ENCODE measurements around the gene SUN5.

The SUN5 gene

DNA sequence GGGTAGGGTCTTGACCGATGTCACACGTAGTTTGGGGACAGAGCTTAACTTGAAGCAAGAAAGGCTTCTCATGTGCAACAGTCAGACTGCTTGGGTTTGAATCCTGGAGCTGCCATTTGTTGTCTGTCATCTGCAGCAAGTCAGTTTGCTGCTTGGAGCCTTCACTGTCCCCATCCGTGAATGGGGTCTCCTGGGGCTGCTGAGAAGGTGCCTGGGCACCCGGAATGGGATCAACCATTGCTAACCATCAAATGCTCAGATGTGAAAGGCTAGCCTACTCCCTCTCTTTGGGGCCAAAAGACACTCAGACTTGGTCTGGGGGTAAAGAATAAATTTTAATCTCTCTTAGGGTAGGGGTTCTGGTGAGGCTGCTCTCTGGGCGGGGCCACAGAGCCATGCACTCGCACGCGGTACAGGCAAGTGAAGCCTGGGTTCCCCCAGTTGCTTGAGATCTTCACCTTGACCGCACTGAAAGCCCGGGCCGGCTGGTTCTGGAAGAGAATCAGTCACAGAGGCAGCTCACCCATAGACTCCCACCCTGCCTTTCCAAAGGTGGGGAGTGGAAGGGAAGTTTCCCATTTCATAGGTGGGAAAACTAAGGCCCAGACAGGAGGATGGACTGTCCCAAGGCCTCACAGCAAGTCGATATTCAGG lies 20.6 kb downstream of the SUN5 start:
- H3K4me1 ChIP-seq (ENCODE audit: control insufficient read depth, insufficient read depth, low read length), result peaks cover 6% of the 10 kb centered on the region
- H3K36me3 ChIP-seq (ENCODE audit: control insufficient read depth, insufficient read depth, low read length), result no peaks in the 10 kb centered on the region
- no peaks in the 10 kb centered on the region for H3K9me3 ChIP-seq (ENCODE audit: control insufficient read depth, low read length)
- 87 to 91% methylated on average over 12 of the region's 12 CpGs for WGBS, 2 experiments
- H3K27me3 ChIP-seq (ENCODE audit: control insufficient read depth, insufficient read depth, low read length, poor library complexity, severe bottlenecking), result no peaks in the 10 kb centered on the region
- H3K4me3 ChIP-seq (ENCODE audit: insufficient read depth, low read depth, low read length), result no peak overlapping the region
- H3K27ac ChIP-seq (ENCODE audit: insufficient read depth, low read depth, low read length, poor library complexity, severe bottlenecking), result no peak overlapping the region

DNA sequence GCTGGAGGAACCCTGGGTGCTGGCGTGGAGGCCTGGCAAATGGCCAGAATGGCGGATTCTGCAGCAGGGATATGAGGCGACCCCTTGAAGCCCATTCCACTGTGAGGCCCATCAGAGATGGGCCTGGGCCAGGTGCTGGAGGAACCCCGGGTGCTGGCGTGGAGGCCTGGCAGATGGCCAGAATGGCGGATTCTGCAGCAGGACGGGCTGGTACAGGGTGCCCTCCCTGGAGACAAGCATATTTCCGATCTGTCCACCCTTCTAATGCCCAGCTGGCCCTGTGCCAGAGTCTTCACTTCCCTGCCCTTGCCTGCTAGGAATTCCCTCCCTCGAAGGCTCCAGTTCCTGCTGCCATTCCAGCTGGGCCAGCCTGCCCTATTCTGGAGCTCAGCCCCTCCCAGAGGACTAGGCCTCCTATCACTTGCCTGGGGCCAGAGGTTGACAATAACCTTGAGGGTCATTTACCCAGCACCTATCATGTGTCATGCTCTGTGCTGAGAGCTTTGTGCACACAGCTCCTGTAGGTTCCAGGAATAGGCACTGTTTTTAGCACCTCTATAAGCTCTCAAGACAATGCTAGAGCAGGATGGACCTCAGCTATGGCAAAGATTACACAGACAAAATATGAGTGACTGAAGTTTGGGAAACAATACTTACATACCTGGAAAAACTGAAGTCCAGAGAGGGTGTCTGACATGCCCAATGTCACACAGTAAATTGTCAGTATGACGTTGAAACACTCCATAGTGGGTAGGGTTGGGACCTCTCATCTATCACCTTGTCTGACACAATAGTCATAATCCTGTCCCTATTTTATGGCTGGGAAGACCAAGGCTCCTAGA lies 21.4 kb downstream of the SUN5 start:
- H3K4me3 ChIP-seq (ENCODE audit: insufficient read depth, low read depth, low read length), result no peak overlapping the region
- H3K4me1 ChIP-seq (ENCODE audit: control insufficient read depth, insufficient read depth, low read length), result peaks cover 6% of the 10 kb centered on the region
- WGBS, 2 experiments, result 93 to 94% methylated on average over 10 of the region's 10 CpGs
- no peak overlapping the region for H3K27ac ChIP-seq (ENCODE audit: insufficient read depth, low read depth, low read length, poor library complexity, severe bottlenecking)
- H3K36me3 ChIP-seq (ENCODE audit: control insufficient read depth, insufficient read depth, low read length), result no peaks in the 10 kb centered on the region
- H3K9me3 ChIP-seq (ENCODE audit: control insufficient read depth, low read length), result no peaks in the 10 kb centered on the region
- no peaks in the 10 kb centered on the region for H3K27me3 ChIP-seq (ENCODE audit: control insufficient read depth, insufficient read depth, low read length, poor library complexity, severe bottlenecking)

DNA sequence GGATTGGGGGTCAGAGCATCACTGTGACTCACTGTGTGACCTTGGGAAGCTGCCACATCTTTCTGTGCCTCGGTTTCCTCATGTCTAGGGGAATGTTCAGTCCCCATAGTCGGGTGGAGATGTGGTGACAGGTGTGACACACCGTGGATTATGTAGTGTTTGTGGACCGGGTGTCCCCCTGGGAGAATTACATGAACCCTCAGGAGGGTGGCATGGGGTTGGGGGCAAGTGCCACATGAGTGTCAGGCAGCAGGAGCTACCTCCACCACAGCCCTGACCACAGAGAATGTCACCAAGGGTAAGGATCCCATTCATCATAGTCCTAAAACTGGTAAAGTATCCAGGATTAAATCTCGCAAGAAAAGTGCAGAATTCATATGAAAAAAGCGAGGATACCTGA lies 23.2 kb downstream of the SUN5 start:
- Histone ChIP-seq H3K9me3 (ENCODE audit: control insufficient read depth, low read length) (no peaks in the 10 kb centered on the region), H3K4me1 (ENCODE audit: control insufficient read depth, insufficient read depth, low read length) (peaks cover 6% of the 10 kb centered on the region), H3K36me3 (ENCODE audit: control insufficient read depth, insufficient read depth, low read length) (no peaks in the 10 kb centered on the region), H3K4me3 (ENCODE audit: insufficient read depth, low read depth, low read length) (no peak overlapping the region), H3K27ac (ENCODE audit: insufficient read depth, low read depth, low read length, poor library complexity, severe bottlenecking) (no peak overlapping the region), H3K27me3 (ENCODE audit: control insufficient read depth, insufficient read depth, low read length, poor library complexity, severe bottlenecking) (no peaks in the 10 kb centered on the region)
- 94 to 96% methylated on average over 6 of the region's 6 CpGs for WGBS, 2 experiments

DNA sequence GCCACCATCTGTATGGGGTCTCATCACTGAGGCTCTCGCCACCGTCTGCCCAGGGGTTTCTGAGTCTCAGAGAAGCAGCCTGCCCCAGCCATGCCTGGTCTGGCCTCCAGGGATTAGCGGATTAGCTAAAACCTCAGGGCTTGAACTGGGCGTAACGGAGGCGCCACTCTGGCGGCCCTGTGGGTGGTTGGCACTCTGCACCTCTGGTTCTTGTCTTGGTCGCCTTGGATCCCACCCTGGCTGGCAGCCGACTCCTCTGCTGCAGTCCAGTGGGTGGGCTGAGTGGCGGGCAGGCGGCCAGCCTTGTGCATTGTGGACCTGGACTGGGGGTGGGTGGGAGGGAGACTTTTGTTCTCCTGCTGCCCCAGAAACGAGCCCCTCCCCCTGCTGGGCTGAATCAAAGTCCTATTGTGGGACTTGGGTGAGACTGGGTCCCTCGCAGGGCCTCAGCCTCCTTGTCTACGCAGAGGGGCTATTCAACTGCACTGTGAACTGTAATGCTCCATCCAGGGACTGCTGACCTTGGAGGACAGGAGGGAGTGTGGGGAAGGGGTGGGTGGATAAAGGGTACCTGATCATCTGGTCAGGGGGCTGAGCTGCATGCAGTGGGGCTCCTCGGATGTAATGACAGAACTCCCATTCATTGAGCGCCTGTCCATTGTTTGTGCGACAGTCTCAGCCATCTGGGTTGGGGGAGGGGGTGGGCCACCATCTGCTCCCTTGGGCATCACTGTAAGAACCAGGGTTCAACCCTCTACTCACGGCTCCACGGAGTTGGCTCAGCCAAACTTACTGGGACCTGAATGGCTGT lies 23.9 kb downstream of the SUN5 start:
- no peak overlapping the region for H3K4me3 ChIP-seq (ENCODE audit: insufficient read depth, low read depth, low read length)
- 81 to 84% methylated on average over 18 of the region's 19 CpGs for WGBS, 2 experiments
- H3K4me1 ChIP-seq (ENCODE audit: control insufficient read depth, insufficient read depth, low read length), result peaks cover 6% of the 10 kb centered on the region
- H3K27ac ChIP-seq (ENCODE audit: insufficient read depth, low read depth, low read length, poor library complexity, severe bottlenecking), result no peak overlapping the region
- H3K27me3 ChIP-seq (ENCODE audit: control insufficient read depth, insufficient read depth, low read length, poor library complexity, severe bottlenecking), result no peaks in the 10 kb centered on the region
- no peaks in the 10 kb centered on the region for H3K9me3 ChIP-seq (ENCODE audit: control insufficient read depth, low read length)
- H3K36me3 ChIP-seq (ENCODE audit: control insufficient read depth, insufficient read depth, low read length), result no peaks in the 10 kb centered on the region

DNA sequence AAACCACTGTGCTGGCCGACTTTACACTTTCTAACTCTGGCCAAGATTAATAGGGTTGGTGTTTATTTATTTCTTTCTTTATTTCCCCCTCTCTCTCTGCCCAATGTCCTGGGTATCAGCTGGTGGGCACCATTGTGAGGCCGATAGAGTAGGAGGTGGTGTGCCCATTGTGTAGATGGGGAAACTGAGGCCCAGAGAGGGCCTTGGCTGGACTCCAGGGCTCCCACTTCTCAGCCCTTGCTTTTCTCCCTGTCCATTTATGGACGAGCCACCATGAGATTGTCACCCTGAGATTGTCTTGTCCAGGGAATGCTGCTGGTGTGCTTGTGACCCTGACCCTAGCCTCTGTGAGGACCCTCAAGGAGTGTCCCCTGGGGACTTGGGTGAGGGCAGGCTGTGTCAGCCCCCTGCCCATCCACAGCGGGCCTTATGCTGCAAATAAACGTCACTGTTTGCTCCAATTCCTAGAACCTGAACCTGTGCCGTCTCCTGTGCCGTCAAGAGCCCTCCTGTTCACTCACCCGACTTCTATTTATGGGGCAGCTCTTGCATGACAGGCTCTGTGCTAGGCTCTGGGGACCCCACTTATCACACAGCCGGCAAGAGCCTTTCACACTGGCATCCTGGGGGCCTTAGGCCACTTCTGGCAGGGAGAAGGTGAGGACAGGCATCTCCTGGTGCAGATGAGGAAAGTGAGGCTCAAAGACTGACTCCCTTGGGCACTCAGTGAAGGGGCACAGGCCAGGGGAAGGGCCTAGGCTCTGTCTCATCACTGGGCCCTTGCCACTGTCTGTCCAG lies 24.8 kb downstream of the SUN5 start:
- 90 to 95% methylated on average over 8 to 9 of the region's 9 CpGs for WGBS, 2 experiments
- H3K27me3 ChIP-seq (ENCODE audit: control insufficient read depth, insufficient read depth, low read length, poor library complexity, severe bottlenecking), result no peaks in the 10 kb centered on the region
- no peaks in the 10 kb centered on the region for H3K36me3 ChIP-seq (ENCODE audit: control insufficient read depth, insufficient read depth, low read length)
- no peak overlapping the region for H3K4me3 ChIP-seq (ENCODE audit: insufficient read depth, low read depth, low read length)
- peaks cover 9% of the 10 kb centered on the region for H3K4me1 ChIP-seq (ENCODE audit: control insufficient read depth, insufficient read depth, low read length)
- H3K27ac ChIP-seq (ENCODE audit: insufficient read depth, low read depth, low read length, poor library complexity, severe bottlenecking), result no peak overlapping the region
- no peaks in the 10 kb centered on the region for H3K9me3 ChIP-seq (ENCODE audit: control insufficient read depth, low read length)

DNA sequence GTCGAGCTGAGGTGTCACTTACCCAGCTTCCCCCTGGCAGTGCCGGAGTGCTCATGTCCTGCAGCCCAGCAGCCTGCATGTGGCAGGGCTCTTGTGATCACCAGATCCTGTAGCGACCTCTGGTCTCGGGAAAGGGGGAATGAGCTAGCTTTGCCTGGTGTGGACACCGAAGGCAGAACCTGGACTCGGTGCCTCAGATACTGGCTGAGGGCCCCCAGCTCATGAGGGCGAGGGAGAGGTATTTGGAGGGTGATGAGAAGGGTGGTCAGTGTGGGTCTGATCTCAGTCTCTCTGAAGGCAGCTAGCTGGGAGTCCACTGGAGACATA lies 26.3 kb downstream of the SUN5 start:
- Histone ChIP-seq H3K27ac (ENCODE audit: insufficient read depth, low read depth, low read length, poor library complexity, severe bottlenecking) (no peak overlapping the region), H3K36me3 (ENCODE audit: control insufficient read depth, insufficient read depth, low read length) (no peaks in the 10 kb centered on the region), H3K4me3 (ENCODE audit: insufficient read depth, low read depth, low read length) (no peak overlapping the region), H3K4me1 (ENCODE audit: control insufficient read depth, insufficient read depth, low read length) (peaks cover 16% of the 10 kb centered on the region), H3K27me3 (ENCODE audit: control insufficient read depth, insufficient read depth, low read length, poor library complexity, severe bottlenecking) (no peaks in the 10 kb centered on the region), H3K9me3 (ENCODE audit: control insufficient read depth, low read length) (no peaks in the 10 kb centered on the region)
- WGBS, 2 experiments, result 90 to 92% methylated on average over 7 of the region's 7 CpGs

DNA sequence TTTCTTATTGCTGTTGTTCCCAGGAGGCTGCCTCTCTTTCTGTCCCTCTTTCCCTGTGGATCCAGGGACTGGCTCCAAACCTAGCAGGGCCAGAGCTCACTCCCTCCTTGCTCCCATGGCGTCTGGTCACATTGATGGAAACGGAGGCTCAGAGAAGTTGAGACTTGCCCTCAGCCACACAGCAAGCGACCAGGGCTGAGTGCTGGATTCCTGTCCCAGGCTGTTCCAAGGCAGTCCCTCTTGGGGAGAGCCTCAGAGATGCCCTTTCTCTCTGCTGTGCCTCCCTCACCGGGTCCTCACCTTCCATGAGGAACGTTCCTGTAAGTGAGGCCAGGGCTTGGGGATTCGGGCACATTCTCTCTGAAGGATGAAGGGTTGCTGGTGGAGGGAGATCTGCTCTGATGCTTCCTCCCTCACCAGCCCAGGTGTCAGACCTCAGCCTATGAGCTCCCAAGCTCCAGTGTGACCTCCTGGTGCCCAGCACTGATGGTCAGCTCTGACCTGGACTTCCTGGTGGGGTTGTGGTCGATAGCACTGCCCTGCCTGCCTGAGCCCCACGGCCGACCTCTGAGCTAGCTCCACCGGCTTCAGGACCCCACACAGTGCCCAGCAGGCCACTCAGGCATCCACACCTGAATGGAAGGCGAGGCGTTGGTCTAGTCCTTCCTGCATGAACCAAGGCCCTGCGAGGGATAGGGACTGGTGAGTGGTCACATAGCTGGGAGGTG lies 26.8 kb downstream of the SUN5 start:
- Histone ChIP-seq H3K36me3 (ENCODE audit: control insufficient read depth, insufficient read depth, low read length) (no peaks in the 10 kb centered on the region), H3K27ac (ENCODE audit: insufficient read depth, low read depth, low read length, poor library complexity, severe bottlenecking) (no peak overlapping the region)
- WGBS, 2 experiments, result 93% methylated on average over 13 of the region's 13 CpGs

DNA sequence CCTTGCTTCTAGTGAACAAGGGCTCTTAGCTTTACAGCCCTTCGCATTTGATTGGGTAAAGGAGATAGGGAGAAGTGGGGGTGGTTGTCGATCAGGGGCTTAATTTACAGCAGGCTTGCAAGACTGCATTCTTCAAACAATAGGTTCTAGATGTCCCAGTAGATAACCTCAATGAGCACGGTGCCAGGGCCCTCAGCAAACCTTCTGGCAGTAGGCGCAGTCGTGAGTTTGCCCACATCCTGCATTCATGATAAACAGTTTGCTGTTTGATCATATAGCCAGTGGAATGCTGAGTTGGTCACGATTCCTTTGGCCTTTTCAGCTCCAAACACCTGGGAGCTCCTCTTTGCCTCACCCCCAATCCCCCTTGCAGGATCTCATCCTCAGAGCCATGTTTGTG lies 27.5 kb downstream of the SUN5 start:
- Histone ChIP-seq H3K4me1 (ENCODE audit: control insufficient read depth, insufficient read depth, low read length) (peaks cover 28% of the 10 kb centered on the region), H3K27ac (ENCODE audit: insufficient read depth, low read depth, low read length, poor library complexity, severe bottlenecking) (no peak overlapping the region), H3K9me3 (ENCODE audit: control insufficient read depth, low read length) (no peaks in the 10 kb centered on the region), H3K36me3 (ENCODE audit: control insufficient read depth, insufficient read depth, low read length) (no peaks in the 10 kb centered on the region), H3K4me3 (ENCODE audit: insufficient read depth, low read depth, low read length) (no peak overlapping the region), H3K27me3 (ENCODE audit: control insufficient read depth, insufficient read depth, low read length, poor library complexity, severe bottlenecking) (no peaks in the 10 kb centered on the region)
- WGBS, 2 experiments, result 93 to 94% methylated on average over 6 of the region's 6 CpGs

More for the DNA sequence above, 26.8 kb downstream of the SUN5 start:
- H3K4me1 ChIP-seq (ENCODE audit: control insufficient read depth, insufficient read depth, low read length), result peaks cover 21% of the 10 kb centered on the region
- no peaks in the 10 kb centered on the region for H3K9me3 ChIP-seq (ENCODE audit: control insufficient read depth, low read length)
- H3K4me3 ChIP-seq (ENCODE audit: insufficient read depth, low read depth, low read length), result no peak overlapping the region
- no peaks in the 10 kb centered on the region for H3K27me3 ChIP-seq (ENCODE audit: control insufficient read depth, insufficient read depth, low read length, poor library complexity, severe bottlenecking)

Data from ectodermal cell (in vitro differentiated cells).